ENCODE measurements around the gene LMNA.

LMNA gene

GRCh38 chr1:156135930-156136871 is 21.7 kb downstream of the LMNA start:
- TF ChIP-seq TAF1 (IDR thresholded peaks at IDR 0.05; ENCODE audit: borderline replicate concordance, insufficient read depth, low read length) (no peak), SIN3A (IDR thresholded peaks at IDR 0.05; ENCODE audit: borderline replicate concordance, insufficient read depth, low read length) (no peak), FOXP2 (optimal IDR thresholded peaks at IDR 0.05; ENCODE audit: borderline replicate concordance, extremely low read depth, extremely low read length, insufficient read depth) (no peak), POLR2AphosphoS5 (IDR thresholded peaks at IDR 0.05; ENCODE audit: low read depth, low read length) (no peak), REST (IDR thresholded peaks at IDR 0.05; ENCODE audit: insufficient read depth in 1 of 2, low read depth in 2 of 2, low read length in 2 of 2) (no peak)

- TF ChIP-seq REST (IDR thresholded peaks at IDR 0.05; ENCODE audit: insufficient read depth in 1 of 2, low read depth in 2 of 2, low read length in 2 of 2) (no peak), POLR2AphosphoS5 (IDR thresholded peaks at IDR 0.05; ENCODE audit: low read depth, low read length) (no peak), FOXP2 (optimal IDR thresholded peaks at IDR 0.05; ENCODE audit: borderline replicate concordance, extremely low read depth, extremely low read length, insufficient read depth) (no peak), SIN3A (IDR thresholded peaks at IDR 0.05; ENCODE audit: borderline replicate concordance, insufficient read depth, low read length) (no peak), TAF1 (IDR thresholded peaks at IDR 0.05; ENCODE audit: borderline replicate concordance, insufficient read depth, low read length) (no peak)
These were observed 22.5 kb downstream of the LMNA start for GRCh38 chr1:156136970-156137483.

- TF ChIP-seq POLR2AphosphoS5 (IDR thresholded peaks at IDR 0.05; ENCODE audit: low read depth, low read length) (no peak), REST (IDR thresholded peaks at IDR 0.05; ENCODE audit: insufficient read depth in 1 of 2, low read depth in 2 of 2, low read length in 2 of 2) (no peak), SIN3A (IDR thresholded peaks at IDR 0.05; ENCODE audit: borderline replicate concordance, insufficient read depth, low read length) (no peak), FOXP2 (optimal IDR thresholded peaks at IDR 0.05; ENCODE audit: borderline replicate concordance, extremely low read depth, extremely low read length, insufficient read depth) (no peak), TAF1 (IDR thresholded peaks at IDR 0.05; ENCODE audit: borderline replicate concordance, insufficient read depth, low read length) (no peak)
These were observed 24.0 kb downstream of the LMNA start for GRCh38 chr1:156138458-156138867.

- no peak for TF ChIP-seq TAF1 (IDR thresholded peaks at IDR 0.05; ENCODE audit: borderline replicate concordance, insufficient read depth, low read length)
- peak; percentile 30; the same call in 1 of the 2 replicates for TF ChIP-seq POLR2AphosphoS5 (IDR thresholded peaks at IDR 0.05; ENCODE audit: low read depth, low read length)
- TF ChIP-seq FOXP2 (optimal IDR thresholded peaks at IDR 0.05; ENCODE audit: borderline replicate concordance, extremely low read depth, extremely low read length, insufficient read depth): no peak
- no peak for TF ChIP-seq SIN3A (IDR thresholded peaks at IDR 0.05; ENCODE audit: borderline replicate concordance, insufficient read depth, low read length)
- TF ChIP-seq REST (IDR thresholded peaks at IDR 0.05; ENCODE audit: insufficient read depth in 1 of 2, low read depth in 2 of 2, low read length in 2 of 2): no peak
These were observed 26.6 kb downstream of the LMNA start for GRCh38 chr1:156140879-156141707.

Data from PFSK-1 (cell line).